ENCODE data around the gene DAB2IP.

The DAB2IP gene

GRCh38 chr9:121744687-121745395 is 93.4 kb downstream of the DAB2IP start:
- DNase-seq (ENCODE audit: low read depth) = no peak

GRCh38 chr9:121745396-121745695 is 93.9 kb downstream of the DAB2IP start:
- DNase-seq (ENCODE audit: low read depth) = no peak

- DNase-seq (ENCODE audit: low read depth) = no peak
These were observed 95.0 kb downstream of the DAB2IP start for GRCh38 chr9:121746411-121746810.

GRCh38 chr9:121746866-121747265 is 95.4 kb downstream of the DAB2IP start:
- no peak for DNase-seq (ENCODE audit: low read depth)

- no peak for DNase-seq (ENCODE audit: low read depth)
These were observed 96.6 kb downstream of the DAB2IP start for GRCh38 chr9:121748074-121748473.

- DNase-seq (ENCODE audit: low read depth) = no peak
These were observed 97.4 kb downstream of the DAB2IP start for GRCh38 chr9:121748727-121749423.

GRCh38 chr9:121749614-121750013 is 98.2 kb downstream of the DAB2IP start:
- DNase-seq (ENCODE audit: low read depth) = no peak

- DNase-seq (ENCODE audit: low read depth) = no peak
These were observed 98.9 kb downstream of the DAB2IP start for GRCh38 chr9:121750259-121750714.

GRCh38 chr9:121750715-121751623 is 99.5 kb downstream of the DAB2IP start:
- no peak for DNase-seq (ENCODE audit: low read depth)

GRCh38 chr9:121751686-121752445 is 100.4 kb downstream of the DAB2IP start:
- no peak for DNase-seq (ENCODE audit: low read depth)

GRCh38 chr9:121752929-121753328 is 101.5 kb downstream of the DAB2IP start:
- DNase-seq (ENCODE audit: low read depth) = no peak

- DNase-seq (ENCODE audit: low read depth) = no peak
These were observed 102.6 kb downstream of the DAB2IP start for GRCh38 chr9:121753802-121754654.

GRCh38 chr9:121754655-121755436 is 103.4 kb downstream of the DAB2IP start:
- no peak for DNase-seq (ENCODE audit: low read depth)

- no peak for DNase-seq (ENCODE audit: low read depth)
These were observed 104.1 kb downstream of the DAB2IP start for GRCh38 chr9:121755581-121755980.

- DNase-seq (ENCODE audit: low read depth) = no peak
These were observed 105.2 kb downstream of the DAB2IP start for GRCh38 chr9:121756474-121757280.

GRCh38 chr9:121757281-121757585 is 105.8 kb downstream of the DAB2IP start:
- no peak for DNase-seq (ENCODE audit: low read depth)

- DNase-seq (ENCODE audit: low read depth) = no peak
These were observed 107.3 kb downstream of the DAB2IP start for GRCh38 chr9:121758693-121759092.

- DNase-seq (ENCODE audit: low read depth) = no peak
These were observed 108.6 kb downstream of the DAB2IP start for GRCh38 chr9:121759996-121760395.

GRCh38 chr9:121760571-121760970 is 109.1 kb downstream of the DAB2IP start:
- no peak for DNase-seq (ENCODE audit: low read depth)

GRCh38 chr9:121763131-121763530 is 111.7 kb downstream of the DAB2IP start:
- DNase-seq (ENCODE audit: low read depth) = no peak
